ENCODE data around the gene APOBEC3A. TPM values are rescaled to one million over a fixed set of nuclear protein-coding genes. Genes with fewer than 3 reads are reported as not detected.

APOBEC3A gene
- total and polyA plus RNA-seq, 2 of the 4 experiments (the other 2 are of a cell fraction), result not detected

DNA sequence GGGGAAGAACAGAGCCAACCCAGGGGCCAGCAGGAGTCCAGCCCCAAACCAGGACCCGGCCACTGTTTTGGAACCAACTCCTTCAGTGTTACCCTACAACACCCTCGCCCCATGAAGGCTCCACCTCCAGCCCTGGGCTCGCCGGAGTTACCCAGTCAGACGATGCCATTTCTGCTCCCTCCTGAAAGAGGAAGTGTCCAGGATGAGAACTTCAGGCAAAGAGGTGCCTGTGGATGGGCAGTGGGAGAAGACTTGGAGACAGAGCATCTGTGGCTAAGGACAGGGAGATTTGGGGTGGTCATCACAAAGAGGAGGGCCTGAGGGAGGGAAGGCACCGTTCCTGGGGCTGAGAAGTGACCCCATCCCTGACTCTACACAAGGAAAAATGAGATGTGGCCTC lies 38.7 kb downstream of the APOBEC3A start:
- no TSS peak for BruUV-seq (replicated peaks)
- Histone ChIP-seq H3K4me2 (ENCODE audit: low read depth, low read length) (no peak overlapping the region), H3K4me3 (ENCODE audit: insufficient read depth, low read depth, low read length) (no peak overlapping the region), H3K9me3 (ENCODE audit: control insufficient read depth, insufficient read depth, low read length) (peaks cover 2% of the 10 kb centered on the region; the same call in 1 of the 2 replicates), H2AK9ac (replicated peaks; ENCODE audit: low read depth, low read length, poor library complexity) (no peak overlapping the region), H2AFZ (replicated peaks; ENCODE audit: low read length, poor library complexity) (no peak overlapping the region), H3K36me3 (ENCODE audit: control insufficient read depth, insufficient read depth, low read length) (no peaks in the 10 kb centered on the region), H2BK20ac (ENCODE audit: low read depth, low read length) (no peak overlapping the region), H3K4me1 (ENCODE audit: control insufficient read depth, insufficient read depth, low read length) (no peaks in the 10 kb centered on the region), H3K18ac (ENCODE audit: low read depth, low read length) (no peak overlapping the region), H2BK120ac (ENCODE audit: low read depth, low read length) (no peak overlapping the region), H4K91ac (ENCODE audit: insufficient read depth, low read depth, low read length) (no peak overlapping the region), H4K20me1 (ENCODE audit: insufficient read depth, low read length) (no peaks in the 10 kb centered on the region), H3K4ac (ENCODE audit: low read depth, low read length) (no peak overlapping the region), H2AK5ac (ENCODE audit: low read depth, low read length) (no peak overlapping the region), H4K5ac (ENCODE audit: low read depth, low read length) (no peak overlapping the region), H3K56ac (ENCODE audit: extremely low read depth, insufficient read depth, low read length) (no peak overlapping the region), H2BK5ac (ENCODE audit: low read depth, low read length, poor library complexity, severe bottlenecking) (no peak overlapping the region), H3K79me1 (ENCODE audit: low read depth in 1 of 2, low read length in 2 of 2) (no peaks in the 10 kb centered on the region), H3K14ac (replicated peaks; ENCODE audit: low read depth, low read length) (no peak overlapping the region), H4K8ac (ENCODE audit: low read depth in 2 of 2, low read length in 2 of 2) (no peak overlapping the region), H3K27me3 (ENCODE audit: control insufficient read depth, insufficient read depth, low read length) (peaks cover 10% of the 10 kb centered on the region), H3K23ac (ENCODE audit: low read depth, low read length) (no peak overlapping the region), H3K9me1 (ENCODE audit: insufficient read depth, low read length) (no peaks in the 10 kb centered on the region), H2BK15ac (ENCODE audit: low read depth, low read length) (no peak overlapping the region), H3K27ac (ENCODE audit: insufficient read depth, low read length) (no peak overlapping the region), H3K9ac (ENCODE audit: low read depth, low read length) (no peak overlapping the region)
- TF ChIP-seq RCOR1 (IDR thresholded peaks at IDR 0.05; ENCODE audit: insufficient replicate concordance, low read length), result no peak
- TF ChIP-seq MAZ (IDR thresholded peaks at IDR 0.05; ENCODE audit: borderline replicate concordance, low read depth, low read length), result no peak
- no peak for TF ChIP-seq RFX5 (IDR thresholded peaks at IDR 0.05; ENCODE audit: low read depth, low read length)
- no peak for TF ChIP-seq CEBPB (IDR thresholded peaks at IDR 0.05; ENCODE audit: low read depth, low read length)
- no peak for TF ChIP-seq BHLHE40 (IDR thresholded peaks at IDR 0.05; ENCODE audit: low read depth, low read length)
- no peak for TF ChIP-seq CTCF (conservative IDR thresholded peaks at IDR 0.05; ENCODE audit: low read depth, low read length)
- no peak for TF ChIP-seq USF2 (IDR thresholded peaks at IDR 0.05; ENCODE audit: low read depth, low read length)
- TF ChIP-seq MXI1 (IDR thresholded peaks at IDR 0.05; ENCODE audit: borderline replicate concordance, low read depth, low read length), result no peak
- TF ChIP-seq RAD21 (IDR thresholded peaks at IDR 0.05; ENCODE audit: low read length), result no peak
- TF ChIP-seq, protein P1, sequence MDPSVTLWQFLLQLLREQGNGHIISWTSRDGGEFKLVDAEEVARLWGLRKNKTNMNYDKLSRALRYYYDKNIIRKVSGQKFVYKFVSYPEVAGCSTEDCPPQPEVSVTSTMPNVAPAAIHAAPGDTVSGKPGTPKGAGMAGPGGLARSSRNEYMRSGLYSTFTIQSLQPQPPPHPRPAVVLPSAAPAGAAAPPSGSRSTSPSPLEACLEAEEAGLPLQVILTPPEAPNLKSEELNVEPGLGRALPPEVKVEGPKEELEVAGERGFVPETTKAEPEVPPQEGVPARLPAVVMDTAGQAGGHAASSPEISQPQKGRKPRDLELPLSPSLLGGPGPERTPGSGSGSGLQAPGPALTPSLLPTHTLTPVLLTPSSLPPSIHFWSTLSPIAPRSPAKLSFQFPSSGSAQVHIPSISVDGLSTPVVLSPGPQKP (IDR thresholded peaks at IDR 0.05; ENCODE audit: borderline replicate concordance, low read depth, low read length), result no peak
- ATAC-seq (ENCODE audit: low read depth) (no peak), DNase-seq (no peak)
- POLR2A ChIA-PET (ENCODE audit: unreplicated experiment), result no interaction called here
- dilution Hi-C loops (cut with HindIII; ENCODE audit: low sequenced_read_pairs, unreplicated experiment) (no loop called here), intact Hi-C loops (cut with micrococcal nuclease) (no loop called here), in situ Hi-C loops (cut with MboI; ENCODE audit: low sequenced_read_pairs) (no loop called here)
- WGBS, 2 experiments (ENCODE audit: extremely low coverage in 2 of 2, insufficient read length in 1 of 2), result no CpG with 5 or more reads among the region's 6 CpGs
- CTCF ChIA-PET, result interaction anchor here (0.6 kb wide), 1 partner anchor 753 kb away, joined by 5 read pairs; no protein-coding TSS in a partner anchor
